ENCODE measurements around the gene DNAJC13.

Gene DNAJC13

DNA sequence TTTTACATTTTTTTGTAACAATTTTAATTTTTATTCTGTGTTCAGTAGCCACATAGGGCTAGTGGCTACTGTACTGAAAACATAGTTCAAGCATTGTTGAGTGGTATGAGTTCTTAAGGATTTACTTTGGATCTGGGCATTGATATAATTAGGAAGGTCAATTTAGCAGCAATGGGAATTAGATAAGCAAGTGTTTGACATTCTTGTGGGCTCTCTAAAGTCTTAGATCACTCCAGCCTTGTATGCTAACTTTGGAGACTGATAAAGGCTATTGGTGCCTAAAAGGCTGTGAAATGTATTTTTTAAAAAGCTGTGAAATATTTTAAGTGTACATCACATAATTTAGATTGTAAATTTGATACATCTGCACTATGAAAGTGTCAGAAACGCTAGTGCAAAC, 2.5 kb upstream of the DNAJC13 start:
- DNase-seq (ENCODE audit: insufficient read length, low spot score), result no peak
- TF ChIP-seq, protein P1, sequence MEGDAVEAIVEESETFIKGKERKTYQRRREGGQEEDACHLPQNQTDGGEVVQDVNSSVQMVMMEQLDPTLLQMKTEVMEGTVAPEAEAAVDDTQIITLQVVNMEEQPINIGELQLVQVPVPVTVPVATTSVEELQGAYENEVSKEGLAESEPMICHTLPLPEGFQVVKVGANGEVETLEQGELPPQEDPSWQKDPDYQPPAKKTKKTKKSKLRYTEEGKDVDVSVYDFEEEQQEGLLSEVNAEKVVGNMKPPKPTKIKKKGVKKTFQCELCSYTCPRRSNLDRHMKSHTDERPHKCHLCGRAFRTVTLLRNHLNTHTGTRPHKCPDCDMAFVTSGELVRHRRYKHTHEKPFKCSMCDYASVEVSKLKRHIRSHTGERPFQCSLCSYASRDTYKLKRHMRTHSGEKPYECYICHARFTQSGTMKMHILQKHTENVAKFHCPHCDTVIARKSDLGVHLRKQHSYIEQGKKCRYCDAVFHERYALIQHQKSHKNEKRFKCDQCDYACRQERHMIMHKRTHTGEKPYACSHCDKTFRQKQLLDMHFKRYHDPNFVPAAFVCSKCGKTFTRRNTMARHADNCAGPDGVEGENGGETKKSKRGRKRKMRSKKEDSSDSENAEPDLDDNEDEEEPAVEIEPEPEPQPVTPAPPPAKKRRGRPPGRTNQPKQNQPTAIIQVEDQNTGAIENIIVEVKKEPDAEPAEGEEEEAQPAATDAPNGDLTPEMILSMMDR (IDR thresholded peaks at IDR 0.05; ENCODE audit: insufficient read depth, missing control alignments), result no peak
- FAIRE-seq, result no peak

DNA sequence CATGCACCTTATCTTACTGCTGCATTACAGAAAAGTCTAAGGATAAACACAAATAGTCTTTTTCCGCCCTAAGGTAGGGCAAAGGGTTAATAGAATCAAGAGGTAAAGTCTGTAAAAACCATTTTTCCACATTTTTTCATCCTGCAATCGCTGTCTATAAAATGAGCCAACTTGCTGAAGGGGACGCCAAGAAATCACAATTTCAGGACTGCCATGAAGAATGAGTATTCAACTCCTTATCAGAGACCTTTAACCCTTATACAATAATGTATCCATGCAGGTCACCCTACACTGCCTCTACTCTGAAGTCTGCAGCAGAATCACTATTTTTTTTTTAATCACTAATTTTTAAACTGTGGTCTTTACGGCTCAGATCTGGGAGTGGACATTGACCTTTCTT, 1.1 kb upstream of the DNAJC13 start:
- no peak for FAIRE-seq

DNA sequence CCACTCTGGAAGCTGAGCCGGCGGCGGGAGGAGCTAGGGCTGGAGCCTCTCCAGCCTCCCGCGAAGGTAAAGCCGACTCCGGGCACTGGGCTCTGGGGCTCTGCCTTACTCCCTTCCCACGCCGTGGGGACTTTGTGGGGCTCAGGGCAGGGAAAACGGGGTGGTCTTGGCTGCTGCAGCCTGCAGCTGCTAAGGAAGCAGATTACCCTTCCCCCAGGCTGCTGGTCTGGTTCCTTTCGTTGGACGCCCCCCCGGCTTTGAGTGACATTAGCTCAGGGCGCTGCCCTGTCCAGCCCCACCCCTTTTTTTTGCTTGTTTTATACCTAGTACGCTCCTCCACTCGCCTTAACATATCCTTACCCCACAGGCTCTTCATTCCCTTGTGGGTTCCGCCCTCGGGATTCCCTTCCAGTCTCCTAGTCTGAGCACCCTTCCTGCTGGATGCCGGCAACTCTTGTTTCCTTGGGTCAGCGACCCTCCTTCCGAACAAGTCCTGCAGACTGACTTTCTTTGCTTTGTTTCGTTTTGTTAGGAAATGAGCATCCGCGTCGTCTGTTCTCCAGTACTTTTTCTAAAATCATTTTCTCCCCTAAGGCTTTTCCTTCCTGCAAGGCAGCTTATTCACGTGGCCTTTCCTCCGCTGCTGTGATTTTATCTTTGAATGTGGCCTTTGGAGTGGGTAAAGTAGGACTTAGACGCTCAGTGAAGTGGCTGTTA, 551 bp downstream of the DNAJC13 start:
- FAIRE-seq (no peak), DNase-seq (ENCODE audit: insufficient read length, low spot score) (no peak)
- TF ChIP-seq, protein P1 (IDR thresholded peaks at IDR 0.05; ENCODE audit: insufficient read depth, missing control alignments), result no peak

More for the DNA sequence above, 1.1 kb upstream of the DNAJC13 start:
- DNase-seq (ENCODE audit: insufficient read length, low spot score), result no peak
- TF ChIP-seq, protein P1 (IDR thresholded peaks at IDR 0.05; ENCODE audit: insufficient read depth, missing control alignments), result no peak

DNA sequence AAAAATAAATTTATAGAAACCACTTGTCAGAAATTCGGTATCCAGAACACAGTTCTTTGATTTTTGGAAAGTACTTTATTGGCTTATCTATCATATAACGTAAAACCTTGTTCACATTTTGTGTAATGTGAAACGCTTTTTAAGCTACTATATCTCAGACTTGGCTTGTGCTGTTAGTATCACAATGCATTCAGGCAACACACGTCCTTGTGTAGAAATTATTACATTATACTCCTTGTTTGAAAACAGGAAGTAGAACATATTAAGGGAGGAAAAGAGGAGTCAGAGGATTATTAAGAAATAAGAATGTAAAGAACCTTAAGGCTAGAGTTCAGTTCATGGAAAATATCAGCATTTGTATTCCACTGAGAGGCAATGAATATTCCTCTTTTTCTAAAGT, 1.6 kb downstream of the DNAJC13 start:
- TF ChIP-seq, protein P1 (IDR thresholded peaks at IDR 0.05; ENCODE audit: insufficient read depth, missing control alignments), result no peak
- DNase-seq (ENCODE audit: insufficient read length, low spot score) (no peak), FAIRE-seq (no peak)

DNA sequence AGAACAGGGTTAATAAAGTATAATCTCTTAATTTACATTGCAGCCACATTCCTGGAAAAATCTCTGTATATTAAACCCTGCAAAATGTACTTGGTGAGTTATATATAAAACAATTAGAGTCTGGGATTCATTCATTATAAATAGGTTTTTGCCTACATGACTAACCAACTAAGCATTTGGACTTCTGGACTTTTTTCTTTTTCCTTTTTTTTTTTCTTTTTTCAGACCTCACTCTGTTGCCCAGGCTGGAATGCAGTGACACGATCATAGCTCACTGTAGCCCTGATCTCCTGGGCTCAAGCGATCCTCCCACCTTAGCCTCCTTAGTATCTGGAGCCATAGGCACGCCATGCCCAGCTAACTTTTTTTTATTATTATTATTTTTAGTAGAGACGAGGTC, 4.5 kb downstream of the DNAJC13 start:
- TF ChIP-seq, protein P1 (IDR thresholded peaks at IDR 0.05; ENCODE audit: insufficient read depth, missing control alignments), result no peak
- FAIRE-seq (no peak), DNase-seq (ENCODE audit: insufficient read length, low spot score) (no peak)

DNA sequence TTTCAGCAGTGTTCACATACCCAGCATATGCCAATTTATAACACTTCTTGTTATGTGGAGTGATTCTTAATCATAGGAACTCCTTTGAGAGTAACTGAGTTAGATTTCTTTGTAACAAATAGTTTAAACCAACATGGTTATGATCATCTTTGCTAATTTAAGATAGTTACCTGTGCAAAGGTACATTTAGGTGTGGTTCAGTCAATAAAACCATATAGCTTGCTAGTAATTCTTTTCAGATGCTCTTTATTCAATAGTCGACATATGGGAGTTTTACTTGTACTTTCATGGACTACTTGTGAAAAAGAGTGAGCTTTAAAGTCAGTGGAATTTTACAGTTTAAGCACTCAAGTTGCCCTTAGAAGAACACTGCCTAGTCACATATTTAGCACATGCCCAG, 5.2 kb downstream of the DNAJC13 start:
- DNase-seq (ENCODE audit: insufficient read length, low spot score) (no peak), FAIRE-seq (no peak)
- TF ChIP-seq, protein P1 (IDR thresholded peaks at IDR 0.05; ENCODE audit: insufficient read depth, missing control alignments), result no peak

DNA sequence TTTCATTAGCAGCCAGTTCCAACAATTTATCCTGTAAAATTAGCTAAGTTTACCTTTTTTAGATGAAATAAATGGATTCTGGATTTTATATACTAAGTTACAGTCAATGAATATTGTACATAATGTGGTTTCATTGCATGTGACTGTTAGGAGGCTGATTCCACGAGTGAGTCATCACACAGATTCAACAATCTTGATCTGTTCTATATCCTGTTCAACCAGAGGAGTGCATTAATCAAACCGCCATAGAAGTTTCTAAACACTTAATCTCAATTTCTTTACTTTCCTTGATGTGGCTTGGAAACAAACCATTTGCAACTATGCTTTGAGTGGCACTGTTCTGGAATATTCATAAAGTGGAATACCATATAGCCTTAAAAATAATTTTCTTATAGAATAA, 15.3 kb downstream of the DNAJC13 start:
- FAIRE-seq, result no peak
- no peak for DNase-seq (ENCODE audit: insufficient read length, low spot score)
- TF ChIP-seq, protein P1 (IDR thresholded peaks at IDR 0.05; ENCODE audit: insufficient read depth, missing control alignments), result no peak

Data from D721Med (cell line).